GM19099 (cell line): ENCODE measurements around the gene EFCAB9.

Source experiments
- POLR2A ChIP-seq: IDR thresholded peaks from 3 replicates; pipeline ENCODE4 v1.6.1; 2011; ENCODE audit warnings: low read depth; ENCODE audit not compliant: insufficient read length; ENCODE audit errors: extremely low read depth

EFCAB9 gene

DNA sequence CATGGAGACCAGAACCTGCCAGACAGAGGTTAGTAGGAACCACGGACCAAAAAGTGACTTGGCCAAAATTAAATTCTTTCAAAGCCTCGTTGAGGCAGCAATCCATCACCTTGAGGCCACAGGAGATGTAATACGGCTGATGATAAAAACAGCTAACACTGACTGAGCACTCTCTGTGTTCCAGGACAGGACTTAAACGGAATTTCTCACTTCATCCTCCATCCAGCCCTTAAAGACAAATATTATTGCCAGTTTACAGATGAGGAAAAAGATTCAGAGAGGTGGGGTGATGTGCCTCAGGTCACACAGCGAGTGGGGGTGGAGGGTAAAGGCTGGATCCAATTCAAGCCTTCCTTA is 31.0 kb upstream of the EFCAB9 start:
- TF ChIP-seq POLR2A: no peak

DNA sequence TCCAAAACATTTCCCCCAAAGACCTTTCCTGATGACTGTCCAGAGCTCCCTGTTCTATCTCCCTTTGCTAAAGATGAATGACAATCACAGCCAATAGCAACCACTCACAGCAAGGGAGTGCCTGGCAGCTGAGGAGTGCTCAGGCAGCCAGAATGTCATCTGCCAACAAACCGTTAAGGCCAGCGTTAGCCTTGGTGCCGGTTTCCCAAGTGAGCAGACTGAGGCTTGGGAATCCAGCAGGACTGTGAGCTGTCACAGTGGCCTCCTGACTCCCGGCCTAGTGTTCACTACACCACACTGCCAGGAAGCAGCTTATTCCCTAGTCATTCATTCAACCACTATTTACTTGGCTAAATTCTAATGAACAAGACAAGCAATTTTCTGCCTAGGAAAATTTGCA is 30.6 kb upstream of the EFCAB9 start:
- no peak for TF ChIP-seq POLR2A

DNA sequence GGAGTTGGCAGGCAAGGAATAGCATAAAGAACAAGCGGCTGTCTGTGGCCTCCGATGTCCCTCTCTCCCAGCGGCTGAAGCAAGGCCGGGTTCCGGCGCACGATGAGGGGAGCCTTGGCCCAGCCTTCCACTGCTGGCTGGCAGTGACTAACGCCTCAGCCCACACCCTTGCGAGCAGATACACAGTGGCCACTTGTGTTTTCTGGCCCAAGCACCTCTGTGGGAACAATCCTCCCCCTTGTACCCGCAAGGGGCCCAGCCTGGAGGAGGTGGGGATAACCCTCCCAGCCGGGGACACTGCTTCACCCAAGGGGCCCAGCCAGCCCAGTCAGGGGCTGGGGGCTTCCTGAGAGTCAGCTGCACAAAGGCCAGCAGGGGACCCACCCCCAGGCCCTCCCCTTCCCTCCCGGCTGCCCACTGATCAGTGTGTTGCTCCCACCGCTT is 29.2 kb upstream of the EFCAB9 start:
- TF ChIP-seq POLR2A: no peak

DNA sequence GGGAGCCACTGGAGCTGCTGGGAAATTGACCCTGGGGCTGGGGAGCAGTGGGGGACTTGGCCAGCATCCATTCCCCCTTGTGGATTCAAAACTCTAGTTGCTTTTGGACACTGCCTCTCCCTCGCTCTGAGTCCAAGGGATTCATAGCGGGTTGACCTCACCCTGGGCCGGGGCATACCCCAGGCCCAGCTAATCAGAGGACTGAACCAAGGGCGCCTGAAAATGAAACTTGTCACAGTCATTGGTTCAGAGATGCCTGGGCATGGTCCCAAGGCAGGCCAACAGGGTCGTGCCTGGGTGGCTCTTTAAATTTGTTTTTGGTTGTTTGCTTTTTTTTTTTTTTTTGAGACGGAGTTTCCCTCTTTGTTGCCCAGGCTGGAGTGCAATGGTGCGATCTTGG is 28.5 kb upstream of the EFCAB9 start:
- TF ChIP-seq POLR2A: no peak

DNA sequence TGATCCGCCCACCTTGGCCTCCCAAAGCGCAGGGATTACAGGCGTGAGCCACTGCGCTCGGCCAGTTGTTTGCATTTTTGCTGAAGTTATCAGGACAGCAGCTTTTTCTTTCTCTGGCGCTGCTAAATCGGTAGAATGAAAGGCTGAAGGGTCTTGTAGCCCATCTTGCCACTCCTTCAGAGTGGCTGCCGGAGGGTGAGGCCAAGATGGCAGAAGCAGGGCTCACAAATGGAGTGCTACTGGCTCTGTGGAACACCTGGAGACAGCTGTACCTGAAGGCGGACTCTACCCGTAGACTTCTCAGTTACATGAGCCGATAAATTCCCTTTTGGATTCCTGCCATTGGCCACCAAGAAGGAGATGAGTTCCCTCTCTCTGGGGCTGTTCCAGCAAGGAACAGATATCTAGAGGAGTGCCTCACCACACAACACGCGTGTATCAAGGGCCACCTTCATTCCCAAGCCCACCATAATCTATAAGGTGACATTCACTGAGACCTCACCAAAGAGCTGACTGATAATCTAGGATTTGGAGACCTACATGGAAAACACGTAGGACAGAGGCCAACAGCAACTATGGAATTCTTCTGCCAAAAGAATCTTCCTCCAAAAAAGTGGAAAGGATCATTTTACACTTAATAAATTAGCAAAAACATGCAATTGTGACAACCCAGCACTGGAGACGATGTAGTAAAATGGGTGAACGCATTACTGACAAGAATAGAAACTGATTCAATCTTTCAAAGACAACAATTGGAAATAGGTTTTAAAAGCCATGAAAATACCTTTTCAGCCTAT is 27.7 kb upstream of the EFCAB9 start:
- TF ChIP-seq POLR2A: no peak

DNA sequence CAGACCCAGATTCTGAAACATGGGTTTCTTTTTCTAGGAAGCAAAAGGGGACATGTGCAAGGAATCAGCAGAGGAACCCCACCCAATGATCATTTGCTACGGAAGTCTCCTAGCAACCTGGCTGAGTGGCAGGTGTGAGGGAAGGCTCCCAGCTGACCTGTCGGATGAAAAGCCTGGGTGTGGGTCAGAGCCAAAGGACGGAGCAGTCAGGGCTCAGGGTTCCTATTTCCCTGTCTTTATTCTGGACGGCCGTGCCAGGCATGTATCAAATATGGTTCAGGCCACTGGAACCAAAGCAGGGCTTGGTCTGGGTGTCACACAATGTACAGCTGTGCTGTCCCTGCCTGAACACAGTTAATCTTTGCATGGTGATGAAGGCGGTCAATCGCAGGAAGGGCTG is 26.1 kb upstream of the EFCAB9 start:
- no peak for TF ChIP-seq POLR2A

DNA sequence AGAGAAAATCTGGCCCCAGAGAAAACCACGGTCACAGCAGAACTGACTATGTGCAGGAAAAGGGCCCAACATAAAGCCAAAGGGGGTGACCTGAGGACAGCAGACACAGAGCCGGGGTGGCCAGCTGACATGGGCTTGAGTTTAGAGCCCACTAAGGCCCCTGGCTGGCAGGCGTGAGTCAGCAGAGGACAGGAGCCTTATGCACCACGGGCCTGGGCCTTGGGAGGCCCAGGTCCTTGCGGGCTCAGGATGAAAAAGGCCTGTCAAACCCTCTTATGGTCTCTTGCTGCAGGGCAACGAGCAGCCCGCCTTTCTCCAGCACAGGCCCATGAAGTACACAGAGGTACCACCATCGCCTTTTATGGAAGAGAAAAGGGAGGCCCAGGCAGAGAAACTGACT is 25.7 kb upstream of the EFCAB9 start:
- no peak for TF ChIP-seq POLR2A

DNA sequence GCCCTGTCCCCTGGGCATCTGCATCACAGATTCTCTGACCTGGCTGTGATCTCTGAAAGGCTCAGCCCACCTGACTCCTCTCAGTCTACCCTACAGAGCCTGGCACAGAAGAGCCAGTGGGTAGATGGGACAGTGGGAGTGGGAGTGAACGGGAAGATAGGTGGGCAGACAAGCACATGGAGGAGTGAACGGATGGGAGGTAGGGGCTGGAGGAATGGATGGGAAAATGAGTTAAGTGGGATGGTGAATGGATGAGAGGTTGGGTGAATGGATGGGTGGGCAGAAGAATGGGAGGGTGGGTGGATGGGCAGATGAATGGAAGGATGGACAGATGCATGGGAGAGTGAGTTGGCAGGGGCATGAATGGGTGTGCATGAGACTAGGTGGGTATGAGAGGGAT is 24.8 kb upstream of the EFCAB9 start:
- no peak for TF ChIP-seq POLR2A

DNA sequence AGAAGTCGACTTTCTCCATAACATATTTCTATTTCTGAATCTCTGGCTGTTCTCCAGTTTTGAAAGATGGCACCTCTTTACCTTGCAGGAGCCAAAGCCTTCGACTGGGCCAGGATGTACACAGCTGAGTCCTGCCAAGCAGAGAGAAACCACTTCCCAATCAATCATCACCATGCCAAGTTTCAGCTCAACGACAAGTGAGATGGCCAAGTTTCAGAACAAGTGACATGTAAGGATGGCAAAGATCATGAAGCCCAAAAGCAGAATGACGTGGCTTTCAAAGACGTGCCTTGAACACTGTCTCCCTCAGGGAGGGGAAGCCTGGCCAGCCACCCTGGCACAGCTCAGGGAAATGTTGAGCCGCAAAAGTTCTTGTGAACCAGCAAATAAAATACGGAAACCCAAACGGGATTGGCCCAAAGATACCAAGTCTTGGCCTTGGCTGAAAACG is 23.7 kb upstream of the EFCAB9 start:
- no peak for TF ChIP-seq POLR2A

DNA sequence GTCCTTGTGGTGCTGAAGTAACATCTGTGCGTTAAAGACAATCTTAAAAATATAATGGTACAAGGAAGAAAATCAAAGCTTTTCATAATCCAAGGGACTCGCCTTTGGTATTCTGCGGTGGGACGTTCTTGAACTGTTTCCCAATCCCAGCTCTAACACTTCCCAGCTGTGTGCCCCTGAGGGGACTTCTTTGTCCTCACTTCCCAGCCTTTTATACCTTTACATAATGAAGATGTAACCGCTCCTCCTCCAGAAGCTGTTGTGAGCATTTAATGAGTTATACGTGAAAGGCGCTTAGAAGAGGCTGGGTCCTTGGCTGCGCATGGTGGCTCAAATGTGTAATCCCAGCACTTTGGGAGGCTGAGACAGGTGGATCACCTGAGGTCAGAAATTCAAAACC is 22.9 kb upstream of the EFCAB9 start:
- no peak for TF ChIP-seq POLR2A

DNA sequence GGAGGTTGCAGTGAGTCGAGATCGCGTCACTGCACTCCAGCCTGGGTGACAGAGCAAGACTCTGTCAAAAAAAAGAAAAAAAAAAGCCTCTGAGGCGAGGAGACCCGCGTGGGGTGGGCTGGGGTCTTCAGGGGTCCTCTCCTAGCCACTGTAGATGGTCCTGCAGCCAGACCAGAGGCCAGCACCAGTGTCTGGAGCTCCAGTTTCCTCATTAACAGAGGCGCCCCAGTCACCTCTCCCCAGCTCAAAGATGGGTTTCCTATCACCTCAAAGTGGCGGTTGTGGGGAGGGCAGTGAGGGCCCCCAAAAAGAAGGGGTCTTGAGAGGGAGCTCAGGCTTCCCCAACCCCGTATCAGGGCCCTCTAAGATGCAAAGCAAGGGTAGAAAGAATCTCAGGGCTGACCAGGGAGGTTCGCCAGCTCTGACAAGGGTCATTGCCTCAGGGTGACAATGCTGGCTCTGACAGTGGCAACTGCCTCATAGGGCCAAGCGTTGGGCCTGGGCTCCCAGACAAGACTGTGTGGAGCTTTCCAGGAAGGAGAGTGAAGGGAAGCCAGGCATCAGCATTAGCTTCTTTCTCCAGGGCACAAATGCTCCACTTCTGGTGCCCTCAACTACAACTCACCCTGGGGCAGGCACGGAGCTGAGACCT is 20.9 kb upstream of the EFCAB9 start:
- no peak for TF ChIP-seq POLR2A

DNA sequence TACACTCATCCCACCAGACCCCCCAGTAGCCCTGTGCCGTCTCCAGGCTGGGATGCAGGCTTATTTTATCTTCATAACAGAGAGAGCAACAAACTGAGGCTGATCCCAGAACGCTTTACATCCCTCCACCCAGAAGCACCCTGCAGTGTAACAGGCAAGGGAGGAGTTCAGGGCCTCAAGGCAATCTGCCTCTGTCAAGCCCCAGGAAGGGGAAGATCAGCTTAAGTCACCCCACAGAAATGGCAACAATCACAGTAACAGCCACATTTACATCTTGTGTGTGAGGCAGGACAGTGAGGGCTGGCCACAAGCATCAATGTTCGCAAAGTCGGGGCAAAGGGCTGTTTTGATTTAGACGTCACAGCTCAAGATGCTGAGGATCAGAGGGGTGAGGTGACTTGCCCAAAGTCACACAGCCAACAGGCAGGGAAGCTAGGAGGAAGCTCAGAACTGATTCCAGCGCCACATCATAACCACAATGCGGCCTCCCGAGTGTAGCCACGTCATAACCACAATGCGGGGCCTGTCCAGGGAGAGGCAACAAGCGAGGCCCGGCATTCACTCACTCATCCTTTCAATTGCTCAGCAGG is 20.3 kb upstream of the EFCAB9 start:
- no peak for TF ChIP-seq POLR2A

DNA sequence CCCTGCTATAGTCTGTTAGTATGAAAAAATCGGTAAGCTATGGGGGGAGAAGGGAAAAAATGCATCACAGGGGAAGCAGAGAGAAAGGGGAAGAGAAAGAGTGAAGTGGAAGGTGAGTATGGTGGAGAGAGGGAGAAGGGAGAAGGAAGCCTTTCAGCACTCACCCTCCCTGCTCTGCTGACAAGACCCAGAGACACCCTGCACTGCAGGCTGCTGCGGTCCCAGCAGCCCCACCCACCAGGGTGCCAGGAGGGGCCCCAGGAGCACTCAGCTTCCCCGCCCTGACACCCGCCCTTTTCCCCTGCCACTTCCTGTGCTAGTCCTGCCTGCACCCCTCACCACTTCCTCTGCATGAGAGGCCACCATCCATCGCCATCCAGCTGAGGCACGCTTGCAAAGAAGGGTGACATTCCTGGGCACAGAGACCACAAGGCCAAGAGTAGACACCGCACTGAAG is 18.7 kb upstream of the EFCAB9 start:
- peak; percentile 57 for TF ChIP-seq POLR2A

DNA sequence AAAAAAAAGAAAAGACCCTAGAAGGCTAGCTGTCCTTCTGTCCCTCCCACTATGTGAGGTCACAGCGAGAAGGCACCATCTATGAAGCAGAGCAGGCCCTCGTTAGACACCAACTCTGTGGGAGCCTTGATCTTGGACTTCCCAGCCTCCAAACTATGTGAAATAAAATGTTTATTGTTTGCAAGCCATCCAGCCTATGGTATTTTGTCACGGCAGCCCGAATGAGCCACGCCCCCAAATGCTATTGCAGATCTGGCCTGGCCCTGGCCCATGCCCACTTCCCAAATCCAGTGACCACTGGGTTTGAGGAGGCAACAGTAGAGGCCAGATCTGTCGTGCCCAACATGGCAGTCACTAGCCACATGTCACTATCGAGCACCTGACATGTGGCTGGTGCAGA is 16.8 kb upstream of the EFCAB9 start:
- TF ChIP-seq POLR2A: no peak

DNA sequence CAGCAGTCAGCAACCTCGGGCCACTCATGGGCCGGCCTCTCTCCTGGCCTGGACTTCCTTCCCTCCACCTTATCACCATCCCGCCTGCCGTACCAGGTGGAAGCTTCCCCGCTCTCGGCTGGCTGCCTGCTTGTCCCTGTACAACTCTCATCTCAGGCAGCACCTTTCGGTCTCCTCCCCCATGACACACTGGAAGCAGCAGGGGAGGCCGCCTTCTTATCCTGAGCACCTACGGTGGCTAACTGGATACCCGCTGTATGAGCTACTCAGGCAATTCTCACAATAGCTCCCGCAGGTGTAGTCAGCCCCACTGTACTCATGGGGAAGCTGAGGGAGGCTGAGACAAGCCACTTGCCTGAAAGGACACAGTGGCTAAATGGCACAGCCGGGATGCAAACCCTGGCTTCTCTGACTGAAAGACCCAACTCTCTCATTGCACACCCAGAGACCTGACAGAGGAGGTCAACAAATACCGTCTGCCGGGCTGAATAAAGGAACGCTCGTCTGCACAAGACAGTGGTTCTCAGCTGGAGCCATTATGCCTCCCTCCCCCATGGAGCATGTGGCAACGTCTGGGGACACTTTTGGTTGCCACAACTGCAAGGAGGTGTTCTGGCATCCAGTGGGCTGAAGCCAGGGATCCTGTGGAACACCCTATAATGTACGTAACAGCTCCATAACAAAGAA is 15.5 kb upstream of the EFCAB9 start:
- no peak for TF ChIP-seq POLR2A

DNA sequence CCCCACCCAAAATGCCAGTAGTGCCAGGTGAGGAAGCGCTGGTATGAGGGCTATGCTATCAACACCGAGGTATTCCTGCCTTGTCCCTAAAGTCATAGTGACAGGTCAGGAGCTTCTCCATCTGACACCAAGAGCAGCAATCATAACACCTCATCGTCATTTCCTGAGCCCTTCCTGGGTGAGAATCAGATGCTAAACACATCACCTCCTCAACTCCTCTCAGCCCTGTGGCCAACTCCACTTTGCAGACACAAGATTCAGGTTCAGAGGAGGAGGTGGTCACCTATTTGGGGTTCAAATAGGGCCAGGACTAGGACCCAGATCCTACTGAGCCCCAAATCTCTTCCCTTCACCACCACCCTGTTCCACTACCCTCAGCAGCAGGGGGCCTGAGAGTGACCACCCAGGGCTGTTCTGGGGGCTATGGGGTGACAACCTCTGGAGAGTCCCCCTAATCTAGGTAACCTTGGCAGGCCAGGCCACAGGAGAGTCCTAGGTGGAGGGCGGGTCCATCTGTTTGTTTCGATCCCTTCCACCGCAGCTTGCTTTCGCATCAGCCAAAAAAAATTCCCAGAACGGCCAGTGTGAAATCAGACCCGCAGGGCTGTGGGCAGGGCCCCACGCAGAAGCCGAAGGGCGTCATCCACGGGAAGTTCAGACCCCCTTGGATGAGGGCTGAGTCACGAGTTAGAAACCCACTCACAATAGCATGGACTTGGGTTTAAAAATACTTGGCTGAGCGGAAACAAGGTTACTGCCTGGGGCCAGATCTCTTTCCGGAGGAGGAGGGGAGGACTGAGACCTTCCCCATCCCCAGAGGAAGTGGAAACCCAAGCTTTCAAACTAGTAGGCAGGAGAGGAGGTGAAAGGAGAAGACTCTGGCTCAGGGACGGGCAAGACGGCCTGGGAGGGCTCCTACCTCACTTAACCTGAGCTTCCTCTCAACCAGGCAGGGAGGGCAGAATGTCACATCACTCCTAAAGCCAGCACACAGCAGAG is 14.7 kb upstream of the EFCAB9 start:
- TF ChIP-seq POLR2A: peak; percentile 61
